Tibial artery (tissue), 4 donors: ENCODE data around the gene POLD4.

Experiments used
- DNase-seq, 2 donors: peaks; one replicate each; pipeline ENCODE4 v3.0.0-alpha.2; 2019
- H3K27ac ChIP-seq, 2 donors: fragments of 200-600 bp; sonication (generic) in 1 of 2; 1 replicate in 1 of 2; 2 replicates in 1 of 2; pipeline ENCODE4 v1.5.1; 2018 to 2019; ENCODE audit warnings: mild to moderate bottlenecking in 1 of 2
- H3K27me3 ChIP-seq, 2 donors: fragments of 200-600 bp; sonication (generic) in 1 of 2; one replicate each; pipeline versions ENCODE4 v1.5.1 to v1.6.0; 2016 to 2019
- H3K36me3 ChIP-seq, 3 donors: fragments of 200-600 bp; sonication (generic) in 2 of 3; one replicate each; pipeline ENCODE4 v1.5.1; 2016 to 2019; ENCODE audit warnings: mild to moderate bottlenecking in 2 of 3
- H3K4me1 ChIP-seq, 4 donors: fragments of 200-600 bp; sonication (generic) in 2 of 4; 1 replicate in 3 of 4; 2 replicates in 1 of 4; pipeline ENCODE4 v1.5.1; 2016 to 2019
- H3K4me3 ChIP-seq, 2 donors: fragments of 200-600 bp; sonication (generic) in 1 of 2; 1 replicate in 1 of 2; 2 replicates in 1 of 2; pipeline ENCODE4 v1.5.1; 2018 to 2019; ENCODE audit warnings: mild to moderate bottlenecking in 2 of 2
- H3K9me3 ChIP-seq, 3 donors: fragments of 200-600 bp; sonication (generic) in 1 of 3; one replicate each; pipeline ENCODE4 v1.5.1; 2016 to 2019
- intact Hi-C: fragments of 100-400 bp; cut with DNase I; formaldehyde crosslinking; loops from one replicate; pipeline ENCODE4 v1.15.0; 2023; ENCODE audit warnings: low total_unique reads
- TF ChIP-seq, protein P1 (sequence below), 2 experiments: fragments of 200-600 bp in 1 of 2; fragments of 450-650 bp in 1 of 2; IDR thresholded peaks; one replicate each; pipeline ENCODE4 v1.5.1; 2017 to 2019; ENCODE audit warnings: antibody characterized with exemption in 2 of 2, mild to moderate bottlenecking in 1 of 2, moderate library complexity in 1 of 2

POLD4 gene

DNA sequence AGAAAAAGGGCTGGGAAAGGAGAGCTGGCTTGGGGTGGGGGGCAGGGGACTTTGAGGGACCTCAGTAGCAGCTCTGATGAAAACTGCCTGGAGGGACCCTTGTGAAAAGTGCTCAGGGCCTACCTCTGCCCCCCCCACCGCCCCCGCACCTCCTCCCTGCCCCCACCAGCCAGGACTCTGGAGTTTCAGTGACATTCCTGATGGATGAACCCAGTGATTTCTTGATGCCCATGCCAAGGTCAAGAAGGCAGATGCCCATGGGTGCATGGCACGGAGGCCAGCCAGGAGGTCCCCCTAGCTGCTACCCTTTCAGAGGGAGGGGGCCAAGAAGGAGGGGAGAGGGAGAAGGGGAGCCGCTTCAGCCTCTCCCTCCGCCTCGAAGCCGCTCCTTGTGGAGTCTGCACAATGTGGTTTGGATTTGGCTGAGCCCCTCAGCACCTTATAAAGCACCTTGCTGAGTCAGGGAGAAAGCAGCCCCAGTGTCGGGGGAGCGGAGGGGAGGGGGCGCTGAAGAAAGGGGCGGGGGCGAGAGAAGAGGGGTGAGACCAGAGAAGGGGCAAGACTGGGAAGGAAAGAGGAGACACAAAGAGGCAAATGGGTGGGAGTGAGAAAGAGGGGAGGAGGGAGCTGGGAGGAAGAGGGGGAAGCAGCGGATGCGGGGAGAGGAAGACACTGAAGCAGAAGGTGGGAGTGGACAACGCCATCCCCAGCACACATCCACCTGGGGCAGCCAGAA, 22.1 kb upstream of the POLD4 start:
- no peak for DNase-seq
- no peaks in the 10 kb centered on the region for H3K36me3 ChIP-seq

DNA sequence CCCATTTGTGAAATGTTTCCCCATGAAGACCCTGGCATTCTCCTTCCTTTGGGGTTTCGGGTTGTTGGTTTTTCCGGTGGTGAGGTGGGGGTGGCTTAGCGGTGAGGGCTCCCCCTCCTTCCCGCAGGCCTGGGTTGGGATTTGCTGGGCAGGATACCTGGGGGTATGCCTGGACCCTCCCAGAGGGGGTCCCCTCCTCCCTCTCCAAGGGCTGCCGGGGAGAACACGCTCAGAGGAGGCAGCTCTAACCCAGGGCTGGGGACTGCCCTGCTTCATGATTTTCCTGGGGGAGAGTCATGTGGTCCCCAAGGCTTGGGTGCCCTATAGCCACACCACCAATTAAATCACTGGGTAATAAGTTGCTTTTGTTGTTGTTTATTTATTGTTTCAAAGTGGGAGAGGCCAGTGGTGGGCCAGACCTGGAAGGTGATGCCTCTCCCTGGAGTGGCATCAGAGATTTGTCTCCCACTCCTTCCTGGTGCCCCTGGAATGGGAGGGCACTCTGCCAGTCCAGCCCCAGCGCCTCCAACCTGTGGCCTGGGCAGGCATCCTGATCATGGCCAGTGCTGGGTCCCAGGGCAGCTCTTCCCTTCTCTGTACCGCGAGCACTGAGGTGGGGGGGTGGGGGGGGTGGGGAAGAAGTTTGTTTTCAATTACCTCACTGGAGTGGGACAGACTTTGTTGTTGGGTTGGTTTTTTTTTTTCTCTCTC, 21.4 kb upstream of the POLD4 start:
- no peak for DNase-seq
- Histone ChIP-seq H3K4me3 (peak overlapping the region; percentile 70 to 81), H3K36me3 (no peaks in the 10 kb centered on the region), H3K9me3 (no peaks in the 10 kb centered on the region), H3K4me1 (peaks cover 6 to 46% (median 38%) of the 10 kb centered on the region in 4 donors), H3K27me3 (peaks cover 0 to 7% of the 10 kb centered on the region in 2 donors), H3K27ac (peak overlapping the region; percentile 92 to 93)
- TF ChIP-seq, protein P1, sequence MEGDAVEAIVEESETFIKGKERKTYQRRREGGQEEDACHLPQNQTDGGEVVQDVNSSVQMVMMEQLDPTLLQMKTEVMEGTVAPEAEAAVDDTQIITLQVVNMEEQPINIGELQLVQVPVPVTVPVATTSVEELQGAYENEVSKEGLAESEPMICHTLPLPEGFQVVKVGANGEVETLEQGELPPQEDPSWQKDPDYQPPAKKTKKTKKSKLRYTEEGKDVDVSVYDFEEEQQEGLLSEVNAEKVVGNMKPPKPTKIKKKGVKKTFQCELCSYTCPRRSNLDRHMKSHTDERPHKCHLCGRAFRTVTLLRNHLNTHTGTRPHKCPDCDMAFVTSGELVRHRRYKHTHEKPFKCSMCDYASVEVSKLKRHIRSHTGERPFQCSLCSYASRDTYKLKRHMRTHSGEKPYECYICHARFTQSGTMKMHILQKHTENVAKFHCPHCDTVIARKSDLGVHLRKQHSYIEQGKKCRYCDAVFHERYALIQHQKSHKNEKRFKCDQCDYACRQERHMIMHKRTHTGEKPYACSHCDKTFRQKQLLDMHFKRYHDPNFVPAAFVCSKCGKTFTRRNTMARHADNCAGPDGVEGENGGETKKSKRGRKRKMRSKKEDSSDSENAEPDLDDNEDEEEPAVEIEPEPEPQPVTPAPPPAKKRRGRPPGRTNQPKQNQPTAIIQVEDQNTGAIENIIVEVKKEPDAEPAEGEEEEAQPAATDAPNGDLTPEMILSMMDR (IDR thresholded peaks at IDR 0.05): no peak
- intact Hi-C loops: loop anchor here (2.0 to 10.0 kb wide), 2 partner anchors 20 to 110 kb away; partner anchors contain the start of gene GRK2

More for the DNA sequence above, 22.1 kb upstream of the POLD4 start:
- Histone ChIP-seq H3K9me3 (no peaks in the 10 kb centered on the region), H3K4me3 (no peak overlapping the region), H3K27ac (peak overlapping the region; percentile 92 to 93), H3K27me3 (peaks cover 0 to 10% of the 10 kb centered on the region in 2 donors), H3K4me1 (peaks cover 6 to 43% (median 36%) of the 10 kb centered on the region in 4 donors)
- intact Hi-C loops: loop anchor here (2.0 to 10.0 kb wide), 2 partner anchors 21 to 111 kb away; partner anchors contain the start of gene GRK2
- TF ChIP-seq, protein P1 (IDR thresholded peaks at IDR 0.05): no peak

DNA sequence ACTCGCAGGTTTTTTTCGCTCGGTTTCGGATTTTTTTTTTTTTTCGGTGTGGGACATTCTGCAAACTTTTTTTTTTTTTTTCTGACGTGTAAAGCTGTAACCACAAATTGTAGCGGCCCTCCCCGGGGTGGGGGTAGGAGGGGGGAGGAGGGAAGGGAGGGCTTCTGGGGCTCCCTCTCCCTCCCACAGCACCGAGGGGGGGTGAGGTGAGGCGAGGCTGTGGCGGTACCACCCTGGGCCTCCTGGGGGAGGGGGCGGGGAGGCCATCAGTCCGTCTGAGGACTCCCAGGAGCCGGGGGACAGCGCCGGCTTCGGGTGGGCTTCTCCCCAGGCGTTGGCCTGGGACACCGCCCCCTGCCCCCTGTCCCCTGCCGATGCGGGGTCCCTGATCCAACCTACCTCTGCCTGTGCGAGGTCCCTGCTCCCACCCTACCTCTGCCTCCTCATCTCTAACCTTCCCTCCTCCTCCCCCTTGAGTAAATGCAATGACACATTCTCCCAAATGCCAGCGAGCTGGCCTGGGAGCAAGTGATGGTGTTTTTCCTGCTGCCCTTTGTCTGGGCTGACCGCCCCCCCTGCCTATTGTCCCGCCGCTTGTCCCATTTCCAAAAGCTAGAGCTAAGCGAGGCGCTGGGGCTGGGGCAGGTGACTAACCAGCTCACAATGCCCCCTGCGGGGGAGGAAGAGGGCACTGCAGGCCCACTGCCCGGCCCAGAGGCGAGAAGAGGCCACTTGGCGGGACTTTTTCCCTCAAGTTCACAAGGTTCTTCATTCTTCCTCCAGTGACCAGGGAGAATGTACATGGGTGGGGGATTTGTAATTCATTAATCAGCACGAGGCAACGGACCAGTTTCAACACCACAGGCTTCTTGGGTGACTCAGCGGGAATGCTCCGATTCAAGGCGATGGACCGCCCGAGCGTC, 20.6 kb upstream of the POLD4 start:
- Histone ChIP-seq H3K4me3 (peak overlapping the region; percentile 70 to 81), H3K9me3 (no peaks in the 10 kb centered on the region), H3K36me3 (no peaks in the 10 kb centered on the region), H3K4me1 (peaks cover 6 to 46% (median 38%) of the 10 kb centered on the region in 4 donors), H3K27ac (peak overlapping the region; percentile 92 to 93), H3K27me3 (peaks cover 0 to 4% of the 10 kb centered on the region in 2 donors)
- peak; percentile 90 to 94 for DNase-seq
- TF ChIP-seq, protein P1 (IDR thresholded peaks at IDR 0.05): peak; percentile 52 to 62
- intact Hi-C loops: loop anchor here (2.0 to 10.0 kb wide), 2 partner anchors 19 to 109 kb away; partner anchors contain the start of gene GRK2

DNA sequence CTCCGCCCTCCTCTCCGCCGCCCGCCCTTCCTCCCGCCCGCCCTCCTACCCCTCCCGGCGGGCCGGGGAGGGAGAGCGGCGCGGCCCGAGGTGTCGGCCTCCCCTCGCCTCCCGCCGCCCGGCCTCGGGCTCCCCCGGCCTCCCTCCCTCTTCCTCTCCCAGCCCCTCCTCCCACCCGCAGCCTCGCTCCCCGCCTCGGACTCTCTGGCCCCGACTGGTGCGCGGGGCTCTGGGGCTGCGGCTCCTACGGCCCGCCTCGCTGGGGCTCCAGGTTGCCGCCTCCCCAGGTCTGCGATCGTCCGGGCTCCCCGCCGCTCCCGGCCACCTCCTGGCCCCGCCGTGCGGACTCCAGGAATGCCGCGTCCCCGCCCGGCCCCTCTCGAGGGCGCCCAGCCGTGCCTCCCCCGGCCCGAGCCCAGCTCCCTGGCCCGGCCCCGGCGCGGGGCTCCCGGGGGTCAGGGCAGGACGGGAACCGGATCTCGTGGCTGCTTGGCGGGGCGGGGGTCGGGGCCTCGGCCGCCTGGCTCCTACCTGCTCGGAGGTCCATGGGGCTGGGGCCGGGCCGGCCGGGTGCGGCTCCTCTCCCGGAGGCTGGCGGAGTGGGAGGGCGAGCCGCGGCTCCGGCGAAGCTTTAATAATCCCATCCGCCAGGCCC, 19.8 kb upstream of the POLD4 start, which contains the start of gene CLCF1:
TSS of gene CLCF1 (minus strand) at position 606 of the 655 bp plus-strand sequence. CDS start at position 547, 59 bp downstream.
- Histone ChIP-seq H3K9me3 (no peaks in the 10 kb centered on the region), H3K4me1 (peaks cover 6 to 46% (median 38%) of the 10 kb centered on the region in 4 donors), H3K4me3 (peak within 1 kb of the TSS; percentile 70 to 81), H3K27ac (peak within 1 kb of the TSS; percentile 92 to 93), H3K27me3 (peaks cover 0 to 4% of the 10 kb centered on the region in 2 donors), H3K36me3 (no peaks in the 10 kb centered on the region)
- TF ChIP-seq, protein P1 (IDR thresholded peaks at IDR 0.05): no peak
- DNase-seq: peak; percentile 70 to 90
- intact Hi-C loops: loop anchor here (10.0 kb wide), 1 partner anchor 108 kb away; the partner anchor contains the start of gene GRK2
